ENCODE data around the gene MAGEA12.
"Not testable (repeated sequence)": the region's sequence is repeated elsewhere in the genome, so short reads cannot be mapped to it uniquely, and the experiment has no call there.

GRCh38 chrX:152761582-152761981 lies 28.0 kb downstream of the MAGEA12 start:
- TF ChIP-seq CTCF, POLR2A (IDR thresholded peaks at IDR 0.05): not testable (repeated sequence)

All from adrenal gland (tissue), 5 donors.